Stimulated activated CD8-positive, alpha-beta memory T cell treated with anti-CD3 and anti-CD28 coated beads, Interleukin-4, amount 100 ng/mL, for 48 hours (primary cell): ENCODE results near the gene PRR3.

ENCODE experiments used
- DNase-seq: peaks from one replicate; pipeline ENCODE4 v3.0.0-alpha.2; 2020

Gene PRR3

GRCh38 chr6:30573113-30573512, 16.0 kb downstream of the PRR3 start:
- DNase-seq = no peak

GRCh38 chr6:30578051-30578450, 21.0 kb downstream of the PRR3 start:
- DNase-seq = no peak

DNA sequence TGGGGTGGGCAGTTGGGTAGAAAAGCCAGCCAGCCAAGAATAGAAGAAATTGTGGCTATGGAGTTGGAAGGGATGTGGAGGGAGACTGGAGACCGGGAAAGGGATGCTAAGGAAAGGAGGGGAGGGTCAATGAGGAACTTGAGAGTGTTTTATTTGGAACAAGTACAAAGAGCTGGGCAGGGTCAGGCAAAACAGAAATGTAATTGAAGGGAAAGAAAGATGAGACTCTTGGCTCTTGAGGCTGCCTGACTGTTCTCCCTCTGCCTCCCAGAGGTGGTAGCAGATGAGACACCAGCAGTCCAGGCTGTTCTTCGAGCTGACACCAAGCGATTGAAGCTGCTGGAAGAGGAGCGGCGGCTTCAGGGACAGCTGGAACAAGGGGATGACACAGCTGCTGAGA, 26.8 kb downstream of the PRR3 start:
- no peak for DNase-seq

GRCh38 chr6:30589754-30590358, 32.8 kb downstream of the PRR3 start:
- no peak for DNase-seq

- DNase-seq = no peak
Measured at GRCh38 chr6:30590509-30590908, 33.4 kb downstream of the PRR3 start.

DNA sequence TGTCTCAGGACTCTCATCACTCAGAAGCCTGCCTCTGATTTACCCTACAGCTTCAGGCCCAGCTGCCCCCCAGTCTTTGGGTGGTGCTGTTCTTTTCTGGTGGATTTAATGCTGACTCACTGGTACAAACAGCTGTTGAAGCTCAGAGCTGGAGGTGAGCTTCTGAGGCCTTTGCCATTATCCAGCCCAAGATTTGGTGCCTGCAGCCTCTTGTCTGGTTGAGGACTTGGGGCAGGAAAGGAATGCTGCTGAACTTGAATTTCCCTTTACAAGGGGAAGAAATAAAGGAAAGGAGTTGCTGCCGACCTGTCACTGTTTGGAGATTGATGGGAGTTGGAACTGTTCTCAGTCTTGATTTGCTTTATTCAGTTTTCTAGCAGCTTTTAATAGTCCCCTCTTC, 33.9 kb downstream of the PRR3 start:
- no peak for DNase-seq

- no peak for DNase-seq
Measured at GRCh38 chr6:30592287-30592686, 35.2 kb downstream of the PRR3 start.

- DNase-seq = peak; percentile 93
Measured at GRCh38 chr6:30597315-30598144, 40.4 kb downstream of the PRR3 start.

GRCh38 chr6:30598912-30599624, 42.0 kb downstream of the PRR3 start:
- DNase-seq = no peak

DNA sequence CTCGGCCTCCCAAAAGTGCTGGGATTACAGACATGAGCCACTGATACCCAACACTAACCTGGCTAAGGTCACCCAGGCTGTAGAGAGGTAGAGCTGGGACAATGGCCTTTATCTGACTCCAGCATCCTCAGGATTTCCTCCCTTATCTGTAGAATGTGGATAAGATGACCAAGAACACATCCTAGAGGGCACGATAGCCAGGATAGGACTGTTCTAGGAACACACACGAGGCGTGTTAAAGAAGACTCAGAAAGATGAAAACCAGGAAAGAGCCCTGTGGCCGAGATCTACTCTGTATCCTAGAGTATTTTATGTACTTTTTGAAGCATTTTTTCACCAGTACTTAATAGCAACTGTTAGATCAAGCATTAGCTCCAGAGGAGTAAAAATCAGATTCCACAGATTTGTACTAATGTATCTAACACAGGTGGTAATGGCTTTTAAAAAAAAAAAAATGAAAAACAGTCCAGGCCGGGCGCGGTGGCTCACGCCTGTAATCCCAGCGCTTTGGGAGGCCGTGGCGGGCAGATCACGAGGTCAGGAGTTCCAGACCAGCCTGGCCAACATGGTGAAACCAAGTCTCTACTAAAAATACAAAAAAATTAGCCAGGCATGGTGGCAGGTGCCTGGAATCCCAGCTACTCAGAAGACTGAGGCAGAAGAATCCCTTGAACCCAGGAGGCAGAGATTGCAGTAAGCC, 42.7 kb downstream of the PRR3 start:
- DNase-seq = no peak

DNA sequence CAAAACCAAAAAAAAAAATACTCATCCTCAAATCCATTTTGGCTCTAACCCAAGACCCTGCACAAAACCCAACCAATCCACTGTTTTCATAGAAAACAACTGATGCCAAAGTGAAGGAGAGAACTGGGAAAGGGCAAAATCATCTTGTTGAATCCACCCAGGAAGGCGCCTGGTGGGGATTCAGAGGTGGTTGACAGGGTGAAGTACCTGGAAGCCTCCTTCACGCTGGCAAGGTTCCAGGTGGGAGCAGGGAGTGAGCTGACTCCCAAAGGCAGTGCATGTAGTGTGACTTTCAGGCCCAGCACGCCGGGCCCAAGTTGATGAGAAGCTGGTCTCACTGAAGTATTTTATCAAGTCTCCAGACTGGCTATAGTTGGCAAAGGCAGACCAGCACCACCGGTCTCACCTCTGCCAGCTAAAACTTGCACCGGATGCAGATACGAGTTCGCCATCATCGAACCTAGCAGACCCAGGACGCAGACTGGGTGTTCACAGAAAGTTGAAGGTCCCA, 43.4 kb downstream of the PRR3 start:
- no peak for DNase-seq

DNA sequence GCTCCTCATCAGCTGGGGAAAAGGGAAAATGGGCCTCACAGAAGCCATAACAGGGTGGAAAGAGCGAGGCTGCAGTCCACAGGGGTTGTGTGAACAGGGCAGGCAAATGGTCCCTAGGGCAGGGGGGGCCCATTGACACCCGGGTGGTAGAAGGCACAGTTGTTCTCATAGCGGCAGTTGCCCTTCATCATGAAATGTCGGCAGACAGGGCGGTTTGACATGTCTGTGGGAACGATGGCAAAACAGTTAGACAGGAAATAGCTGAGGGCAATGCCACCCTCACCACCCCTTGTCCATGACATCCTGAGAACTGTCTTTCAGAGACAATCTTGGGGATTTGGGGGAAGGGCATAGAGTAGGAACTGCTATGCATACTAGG, 44.3 kb downstream of the PRR3 start:
- DNase-seq = no peak

DNA sequence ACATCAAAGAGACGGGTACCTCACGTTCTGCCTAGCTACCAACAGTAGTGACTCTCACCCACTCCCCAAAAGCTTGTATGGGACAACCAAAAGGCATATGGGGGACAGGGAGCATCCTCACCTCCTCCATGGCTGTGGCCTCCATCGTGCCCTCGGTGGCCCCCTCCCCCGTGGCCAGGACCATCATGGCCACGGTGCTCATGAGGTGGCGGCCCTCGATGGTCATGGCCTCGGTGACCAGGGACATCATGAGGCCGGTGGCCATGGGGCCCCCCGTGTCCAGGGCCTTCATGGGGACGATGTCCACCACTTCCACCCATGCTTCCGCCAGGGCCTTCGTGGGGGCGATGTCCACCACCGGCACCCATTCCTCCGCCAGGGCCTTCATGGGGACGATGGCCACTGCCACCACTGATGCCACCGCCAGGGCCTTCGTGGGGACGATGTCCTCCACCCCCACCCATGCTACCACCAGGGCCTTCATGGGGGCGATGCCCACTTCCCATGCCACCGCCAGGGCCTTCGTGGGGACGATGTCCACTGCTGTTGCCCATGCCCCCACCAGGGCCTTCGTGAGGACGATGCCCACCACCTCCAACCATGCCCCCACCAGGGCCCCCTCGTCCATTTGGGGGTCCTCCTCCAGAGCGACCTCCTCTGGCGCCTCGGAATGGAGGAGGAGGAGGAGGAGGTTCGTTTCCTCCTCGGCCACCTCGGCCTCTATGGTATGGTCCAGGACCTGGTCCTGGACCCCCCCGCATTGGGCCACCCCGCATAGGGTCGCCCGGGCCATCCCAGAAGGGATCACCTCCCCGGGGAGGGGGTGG, 44.9 kb downstream of the PRR3 start:
- DNase-seq = no peak

DNA sequence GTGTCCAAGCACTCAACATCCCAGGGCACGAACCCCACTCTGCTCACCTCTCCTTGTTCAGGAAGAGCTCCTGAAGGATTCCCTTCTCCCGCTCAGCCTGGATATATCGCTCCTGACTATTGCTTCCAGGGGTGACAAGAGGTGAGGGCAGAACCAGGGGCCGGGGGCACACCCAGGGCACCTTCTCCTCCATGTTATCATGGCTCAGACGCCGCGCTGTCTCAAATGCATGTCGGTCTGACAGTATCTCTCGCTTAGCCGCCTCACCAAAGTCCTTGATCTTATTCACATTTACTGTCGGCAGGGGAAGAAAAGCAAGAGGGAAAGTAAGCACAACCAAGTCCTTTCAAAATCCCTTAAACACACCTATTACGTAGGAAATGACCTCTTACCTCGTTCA, 46.9 kb downstream of the PRR3 start:
- no peak for DNase-seq

DNA sequence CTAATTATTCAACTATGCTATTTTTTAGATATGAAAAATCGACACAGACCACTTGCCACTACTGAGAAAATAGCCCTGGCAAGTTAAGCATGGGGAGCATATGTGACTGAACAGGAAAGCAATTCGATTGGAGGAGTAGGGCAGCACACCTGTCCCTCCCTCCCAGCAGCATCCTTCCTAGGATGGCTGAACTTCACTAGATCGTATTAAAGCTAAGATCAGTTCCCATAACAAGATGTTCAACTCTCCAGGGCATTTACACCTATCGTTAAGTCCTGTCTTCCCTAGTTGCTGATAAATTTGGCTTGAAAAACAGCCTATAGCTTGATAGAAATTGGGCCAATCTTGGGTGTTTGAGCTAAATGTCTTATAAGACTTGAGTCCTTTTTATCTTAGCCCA, 53.0 kb downstream of the PRR3 start:
- no peak for DNase-seq

GRCh38 chr6:30611150-30611855, 54.2 kb downstream of the PRR3 start:
- DNase-seq = no peak

GRCh38 chr6:30611856-30612194, 54.7 kb downstream of the PRR3 start:
- no peak for DNase-seq

DNA sequence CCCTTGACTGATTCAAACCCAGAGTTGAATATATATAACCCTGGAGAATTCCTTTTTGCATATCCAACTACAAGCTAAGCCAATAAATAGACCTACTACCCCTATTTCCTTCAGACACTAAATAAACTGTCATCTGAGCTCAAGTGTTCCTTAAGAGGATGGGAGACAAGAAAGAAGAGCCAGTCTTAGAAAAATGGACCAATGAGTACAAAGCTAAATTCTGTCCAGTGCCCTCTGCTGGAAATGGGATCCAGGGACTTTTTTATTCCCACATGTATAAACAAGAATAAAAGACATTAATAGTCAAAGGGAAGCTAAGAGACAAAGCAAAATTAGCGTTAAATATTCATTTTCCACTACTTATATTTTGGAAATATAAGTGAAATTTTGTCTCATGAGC, 55.1 kb downstream of the PRR3 start:
- DNase-seq = no peak

- DNase-seq = no peak
Measured at GRCh38 chr6:30612687-30613248, 55.7 kb downstream of the PRR3 start.
